HUES6 (cell line): ENCODE results near the gene ZBTB21.
"Not testable (repeated sequence)": the region's sequence is repeated elsewhere in the genome, so short reads cannot be mapped to it uniquely, and the experiment has no call there.

Experiments
- H3K27ac ChIP-seq: 2 replicates; pipeline ENCODE4 v1.7.0; 2013; ENCODE audit warnings: low read depth, mild to moderate bottlenecking, low read length, inconsistent platforms
- H3K27me3 ChIP-seq: 2 replicates; pipeline ENCODE4 v1.6.1; 2013; ENCODE audit warnings: low read length; ENCODE audit not compliant: control insufficient read depth, insufficient read depth
- H3K36me3 ChIP-seq: 2 replicates; pipeline ENCODE4 v1.6.1; 2013; ENCODE audit warnings: low read length; ENCODE audit not compliant: control insufficient read depth, insufficient read depth
- H3K4me1 ChIP-seq: 2 replicates; pipeline ENCODE4 v1.6.1; 2013; ENCODE audit warnings: low read length; ENCODE audit not compliant: control insufficient read depth, insufficient read depth
- H3K4me3 ChIP-seq: 2 replicates; pipeline ENCODE4 v1.5.1; 2013; ENCODE audit warnings: low read depth, low read length
- H3K9ac ChIP-seq: one replicate; pipeline ENCODE4 v1.6.1; 2013; ENCODE audit warnings: mild to moderate bottlenecking, low read length
- H3K9me3 ChIP-seq: 2 replicates; pipeline ENCODE4 v1.6.1; 2013; ENCODE audit warnings: low read depth, low read length; ENCODE audit not compliant: control insufficient read depth, insufficient read depth

The ZBTB21 gene

GRCh38 chr21:41965461-41966013, 44.6 kb downstream of the ZBTB21 start:
- Histone ChIP-seq H3K9me3 (no peaks in the 10 kb centered on the region), H3K9ac (no peak overlapping the region), H3K4me1 (peaks cover 28% of the 10 kb centered on the region), H3K36me3 (no peaks in the 10 kb centered on the region), H3K27me3 (no peaks in the 10 kb centered on the region), H3K27ac (no peak overlapping the region), H3K4me3 (no peak overlapping the region)

- Histone ChIP-seq H3K27ac (no peak overlapping the region), H3K4me3 (no peak overlapping the region), H3K9ac (no peak overlapping the region), H3K4me1 (peaks cover 28% of the 10 kb centered on the region), H3K36me3 (no peaks in the 10 kb centered on the region), H3K9me3 (no peaks in the 10 kb centered on the region), H3K27me3 (no peaks in the 10 kb centered on the region)
Observed at GRCh38 chr21:41965045-41965444, 45.1 kb downstream of the ZBTB21 start.

- Histone ChIP-seq H3K27ac (no peak overlapping the region), H3K4me3 (no peak overlapping the region), H3K4me1 (peaks cover 24% of the 10 kb centered on the region), H3K9ac (no peak overlapping the region), H3K9me3 (no peaks in the 10 kb centered on the region), H3K27me3 (no peaks in the 10 kb centered on the region), H3K36me3 (no peaks in the 10 kb centered on the region)
Observed at GRCh38 chr21:41964171-41964570, 46.0 kb downstream of the ZBTB21 start.

DNA sequence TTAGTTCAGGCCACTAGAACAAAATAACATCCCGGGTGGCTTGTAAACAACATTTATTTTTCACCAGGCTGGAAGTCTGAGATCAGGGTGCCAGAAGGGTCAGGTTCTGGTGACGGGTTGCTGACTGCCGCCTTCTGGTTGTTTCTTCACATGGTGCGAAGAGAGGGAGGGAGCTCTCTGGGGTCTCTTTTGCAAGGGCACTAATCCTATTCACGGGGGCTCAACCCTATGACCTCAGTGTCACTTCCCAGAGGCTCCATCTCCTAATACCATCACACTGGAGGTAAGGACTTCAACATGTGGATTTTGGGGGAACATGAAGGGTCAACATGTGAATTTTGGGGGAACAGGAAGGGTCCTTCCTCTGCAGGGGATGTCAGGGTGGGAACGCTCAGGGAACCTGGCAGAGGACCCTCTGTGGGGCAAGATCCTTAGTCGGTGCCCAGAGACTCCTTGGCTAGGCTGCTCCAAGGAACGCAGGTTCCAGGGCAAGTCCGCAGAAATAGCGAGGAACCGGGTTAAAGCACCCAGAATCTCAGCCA, 47.7 kb downstream of the ZBTB21 start:
- no peak overlapping the region for H3K27ac ChIP-seq
- H3K4me1 ChIP-seq: peaks cover 13% of the 10 kb centered on the region
- no peaks in the 10 kb centered on the region for H3K27me3 ChIP-seq
- no peak overlapping the region for H3K4me3 ChIP-seq
- no peaks in the 10 kb centered on the region for H3K36me3 ChIP-seq
- H3K9ac ChIP-seq: no peak overlapping the region
- H3K9me3 ChIP-seq: no peaks in the 10 kb centered on the region

GRCh38 chr21:41961753-41962152, 48.4 kb downstream of the ZBTB21 start:
- Histone ChIP-seq H3K36me3 (no peaks in the 10 kb centered on the region), H3K4me3 (no peak overlapping the region), H3K9me3 (no peaks in the 10 kb centered on the region), H3K9ac (no peak overlapping the region), H3K27me3 (no peaks in the 10 kb centered on the region), H3K27ac (no peak overlapping the region), H3K4me1 (peaks cover 19% of the 10 kb centered on the region)

DNA sequence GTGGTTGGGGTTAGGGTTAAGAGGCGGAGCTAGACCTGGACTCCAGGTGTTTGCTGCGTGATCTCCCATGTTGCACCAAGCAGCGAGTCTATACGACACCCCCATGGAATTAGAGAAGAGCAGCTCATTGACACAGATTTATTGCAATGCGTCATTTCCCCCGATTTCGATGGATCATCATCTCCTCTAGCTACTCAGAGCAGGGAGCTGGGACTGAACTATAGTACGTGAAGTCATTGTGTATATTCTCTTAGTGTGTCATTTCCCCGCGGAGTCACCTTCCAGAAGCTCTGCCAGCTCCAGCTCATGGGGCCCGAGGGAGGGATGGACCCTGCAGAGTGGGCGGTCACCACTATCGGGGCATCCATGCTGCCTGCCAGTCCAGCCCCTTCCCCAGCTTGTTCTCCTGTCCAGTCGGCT, 48.9 kb downstream of the ZBTB21 start:
- no peaks in the 10 kb centered on the region for H3K9me3 ChIP-seq
- peaks cover 19% of the 10 kb centered on the region for H3K4me1 ChIP-seq
- no peak overlapping the region for H3K4me3 ChIP-seq
- H3K27ac ChIP-seq: no peak overlapping the region
- no peak overlapping the region for H3K9ac ChIP-seq
- no peaks in the 10 kb centered on the region for H3K36me3 ChIP-seq
- no peaks in the 10 kb centered on the region for H3K27me3 ChIP-seq

- Histone ChIP-seq H3K36me3 (no peaks in the 10 kb centered on the region), H3K4me3 (no peak overlapping the region), H3K27me3 (no peaks in the 10 kb centered on the region), H3K4me1 (peaks cover 19% of the 10 kb centered on the region), H3K9ac (no peak overlapping the region), H3K27ac (no peak overlapping the region), H3K9me3 (no peaks in the 10 kb centered on the region)
Observed at GRCh38 chr21:41960386-41960785, 49.8 kb downstream of the ZBTB21 start.

DNA sequence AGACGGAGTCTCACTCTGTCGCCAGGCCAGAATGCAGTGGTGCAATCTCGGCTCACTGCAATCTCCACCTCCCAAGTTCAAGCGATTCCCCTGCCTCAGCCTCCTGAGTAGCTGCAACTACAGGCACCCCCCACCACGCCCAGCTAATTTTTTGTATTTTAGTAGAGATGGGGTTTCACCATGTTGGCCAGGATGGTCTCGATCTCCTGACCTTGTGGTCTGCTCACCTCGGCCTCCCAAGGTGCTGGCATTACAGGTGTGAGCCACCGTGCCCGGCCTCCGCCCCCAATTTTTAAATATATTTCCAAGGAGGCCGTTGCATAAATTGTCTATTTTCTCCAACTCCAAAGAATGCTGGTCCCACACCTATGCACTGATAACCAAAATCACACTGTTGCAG, 50.5 kb downstream of the ZBTB21 start:
- not testable (repeated sequence) for H3K4me3 ChIP-seq, H3K9ac ChIP-seq, H3K27ac ChIP-seq, H3K9me3 ChIP-seq, H3K36me3 ChIP-seq, H3K27me3 ChIP-seq
- peaks cover 19% of the 10 kb centered on the region for H3K4me1 ChIP-seq

GRCh38 chr21:41958886-41959563, 51.1 kb downstream of the ZBTB21 start:
- peaks cover 22% of the 10 kb centered on the region for H3K4me1 ChIP-seq

GRCh38 chr21:41957991-41958766, 52.0 kb downstream of the ZBTB21 start:
- Histone ChIP-seq H3K27me3 (peaks cover 3% of the 10 kb centered on the region; the same call in 1 of the 2 replicates), H3K9ac (no peak overlapping the region), H3K27ac (no peak overlapping the region), H3K4me1 (peaks cover 22% of the 10 kb centered on the region), H3K4me3 (no peak overlapping the region), H3K36me3 (no peaks in the 10 kb centered on the region), H3K9me3 (no peaks in the 10 kb centered on the region)

More at GRCh38 chr21:41958886-41959563, 51.1 kb downstream of the ZBTB21 start:
- no peak overlapping the region for H3K9ac ChIP-seq
- no peak overlapping the region for H3K27ac ChIP-seq
- no peaks in the 10 kb centered on the region for H3K36me3 ChIP-seq
- H3K9me3 ChIP-seq: no peaks in the 10 kb centered on the region
- no peaks in the 10 kb centered on the region for H3K27me3 ChIP-seq
- no peak overlapping the region for H3K4me3 ChIP-seq
